GM21515 (cell line): ENCODE data around the gene C3AR1.
"Not testable (repeated sequence)": the region's sequence is repeated elsewhere in the genome, so short reads cannot be mapped to it uniquely, and the experiment has no call there.

ENCODE experiments used
- ATAC-seq: cut with Tn5 transposase; IDR thresholded peaks from one replicate; pipeline ENCODE4 v1.9.1; 2021; ENCODE audit not compliant: unreplicated experiment

Gene C3AR1

GRCh38 chr12:8031017-8031416, 35.1 kb downstream of the C3AR1 start:
- ATAC-seq = not testable (repeated sequence)

DNA sequence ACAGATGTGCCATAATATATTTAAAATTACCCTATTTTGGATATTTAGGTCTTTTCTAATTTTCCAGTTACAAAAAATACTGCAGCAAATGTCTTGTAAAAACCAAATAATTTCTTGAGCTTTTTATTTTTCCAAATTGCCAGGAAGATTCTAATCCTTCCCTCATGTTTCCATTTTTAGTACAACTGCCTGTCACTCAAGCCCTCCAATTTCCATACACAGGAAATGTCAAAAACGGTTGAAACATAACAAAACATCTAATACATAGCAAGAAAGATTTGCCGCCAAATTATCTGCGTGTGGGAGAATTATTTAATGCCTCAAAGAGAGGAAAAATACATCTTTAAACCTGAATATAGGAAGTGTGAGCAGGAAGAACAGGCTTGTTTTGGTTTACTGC, 36.0 kb downstream of the C3AR1 start:
- ATAC-seq = no peak

DNA sequence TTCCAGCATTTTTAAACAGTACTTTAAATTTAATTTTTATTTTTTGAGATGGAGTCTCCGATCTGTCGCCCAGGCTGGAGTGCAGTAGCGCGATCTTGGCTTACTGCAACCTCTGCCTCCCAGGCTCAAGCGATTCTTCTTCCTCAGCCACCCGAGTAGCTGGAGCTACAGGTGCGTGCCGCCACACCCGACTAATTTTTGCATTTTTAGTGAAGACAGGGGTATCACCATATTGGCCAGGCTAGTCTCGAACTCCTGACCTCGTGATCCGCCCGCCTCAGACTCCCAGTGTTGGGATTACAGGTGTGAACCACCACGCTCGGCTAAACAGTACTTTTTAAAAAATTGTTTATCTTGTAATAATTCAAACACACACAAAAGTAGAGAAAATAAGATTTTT, 37.9 kb downstream of the C3AR1 start:
- ATAC-seq = no peak

DNA sequence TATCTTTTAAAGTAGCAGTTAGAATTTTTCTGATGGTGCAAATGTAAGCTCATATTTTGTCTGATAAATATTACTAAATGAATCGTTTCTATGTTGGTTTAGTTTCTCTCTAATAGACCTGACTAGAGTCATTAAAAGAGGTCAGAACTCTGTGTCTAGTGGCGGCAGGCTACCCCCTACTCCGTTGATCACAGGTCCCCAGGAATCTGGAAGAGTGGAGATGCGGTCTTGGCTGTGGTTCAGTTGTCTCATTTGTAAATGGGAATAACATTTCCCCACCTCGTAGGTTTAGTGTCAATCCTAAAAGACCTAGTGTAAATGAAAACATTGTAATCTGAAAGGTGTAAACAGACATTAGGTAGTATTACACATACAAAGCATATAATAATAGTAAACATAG, 38.3 kb downstream of the C3AR1 start:
- ATAC-seq = no peak

- peak; percentile 98 for ATAC-seq
These were observed 39.8 kb downstream of the C3AR1 start for GRCh38 chr12:8026291-8026900.

DNA sequence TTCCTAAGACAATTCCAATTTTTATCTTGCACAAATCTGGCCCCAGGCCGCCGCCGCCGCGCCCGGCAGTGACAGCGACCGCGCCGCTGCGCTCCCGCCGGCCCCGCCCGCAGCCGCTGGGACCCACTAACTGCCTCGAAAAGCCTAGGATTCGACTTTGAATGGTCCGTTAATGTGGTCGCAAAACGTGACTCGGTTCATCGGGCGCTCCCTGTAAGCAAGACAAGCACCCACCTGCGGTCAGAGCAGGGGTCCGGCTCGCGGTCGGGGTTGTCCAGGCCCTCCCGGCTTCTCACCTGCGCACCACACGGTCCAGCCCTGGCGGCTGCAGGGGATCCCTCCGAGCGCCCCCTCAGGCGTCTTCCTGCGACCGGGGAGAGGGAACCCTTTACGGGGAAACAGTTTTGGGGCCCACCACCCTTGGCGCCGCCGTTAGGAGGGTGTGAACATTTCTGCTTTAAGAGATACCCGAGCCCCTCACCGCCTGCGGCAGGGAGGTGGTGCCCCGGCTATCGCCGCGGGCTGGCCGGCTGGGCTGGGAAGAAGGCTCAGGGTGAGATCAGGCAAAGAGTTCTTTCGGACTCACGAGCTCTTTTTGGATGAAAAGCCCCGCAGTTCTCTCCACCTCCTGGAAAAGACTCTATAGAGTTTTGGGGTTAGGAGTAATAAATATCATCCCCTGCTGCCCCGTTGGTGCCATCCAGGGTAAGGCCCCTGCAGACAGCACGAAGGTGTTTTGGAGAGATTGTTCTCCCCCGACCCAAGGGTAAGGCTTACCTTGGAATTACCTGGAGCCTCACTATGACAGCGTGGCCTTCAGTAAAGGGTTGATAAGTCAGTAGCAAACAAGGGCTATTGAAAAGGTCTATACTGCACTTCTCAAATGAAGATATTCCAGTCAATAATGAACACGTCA, 47.2 kb downstream of the C3AR1 start:
- no peak for ATAC-seq

- not testable (repeated sequence) for ATAC-seq
These were observed 47.9 kb downstream of the C3AR1 start for GRCh38 chr12:8018213-8018612.

GRCh38 chr12:8014836-8015235, 51.3 kb downstream of the C3AR1 start:
- no peak for ATAC-seq

DNA sequence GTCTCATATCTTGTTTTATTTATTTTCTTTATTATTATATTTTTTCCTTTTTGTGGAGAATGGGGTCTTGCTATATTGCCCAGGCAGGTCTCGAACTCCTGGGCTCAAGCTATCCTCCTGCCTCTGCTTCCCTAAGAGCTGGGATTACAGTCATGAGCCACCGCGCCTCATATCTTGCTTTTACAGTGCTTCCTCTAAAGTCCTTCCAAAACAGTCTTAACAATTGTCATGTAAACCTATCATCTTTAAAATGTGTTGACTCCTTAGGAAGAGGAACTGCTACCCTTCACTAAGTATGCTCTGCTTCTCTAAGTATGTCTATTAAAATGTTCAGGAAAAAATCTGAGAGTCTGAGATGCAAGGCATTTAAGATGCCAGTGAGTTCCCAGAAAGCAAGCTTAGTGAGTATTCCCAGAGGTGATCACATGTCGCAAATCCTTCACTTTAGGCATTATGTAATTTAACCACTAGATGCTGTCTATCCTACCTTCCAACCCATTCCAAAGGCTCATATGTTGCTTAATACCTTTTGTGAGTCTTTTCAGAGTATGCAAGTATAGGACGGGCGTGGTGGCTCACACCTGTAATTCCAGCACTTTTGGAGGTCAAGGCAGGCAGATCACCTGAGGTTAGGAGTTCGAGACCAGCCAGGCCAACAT, 53.4 kb downstream of the C3AR1 start:
- ATAC-seq = no peak

GRCh38 chr12:8011331-8011730, 54.8 kb downstream of the C3AR1 start:
- ATAC-seq = no peak
